Activated CD8-positive, alpha-beta memory T cell treated with anti-CD3 and anti-CD28 coated beads, Interleukin-2, amount 50 U/mL, for 4 hours (primary cell): ENCODE measurements around the gene VBP1.
"Not testable (repeated sequence)": the region's sequence is repeated elsewhere in the genome, so short reads cannot be mapped to it uniquely, and the experiment has no call there.

Experiments
- DNase-seq: peaks from one replicate; pipeline ENCODE4 v3.0.0-alpha.2; 2020

The VBP1 gene

GRCh38 chrX:155266439-155266838, 50.2 kb downstream of the VBP1 start:
- DNase-seq, result no peak

DNA sequence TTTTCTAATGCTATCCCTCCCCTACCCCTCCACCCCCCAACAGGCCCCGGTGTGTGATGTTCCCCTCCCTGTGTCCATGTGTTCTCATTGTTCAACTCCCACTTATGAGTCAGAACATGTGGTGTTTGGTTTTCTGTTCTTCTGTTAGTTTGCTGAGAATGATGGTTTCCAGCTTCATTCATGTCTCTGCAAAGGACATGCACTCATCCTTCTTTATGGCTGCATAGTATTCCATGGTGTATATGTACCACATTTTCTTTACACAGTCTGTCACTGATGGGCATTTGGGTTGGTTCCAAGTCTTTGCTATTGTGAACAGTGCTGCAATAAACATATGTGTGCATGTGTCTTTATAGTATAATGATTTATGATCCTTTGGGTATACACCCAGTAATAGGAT, 51.7 kb downstream of the VBP1 start:
- DNase-seq, result not testable (repeated sequence)

DNA sequence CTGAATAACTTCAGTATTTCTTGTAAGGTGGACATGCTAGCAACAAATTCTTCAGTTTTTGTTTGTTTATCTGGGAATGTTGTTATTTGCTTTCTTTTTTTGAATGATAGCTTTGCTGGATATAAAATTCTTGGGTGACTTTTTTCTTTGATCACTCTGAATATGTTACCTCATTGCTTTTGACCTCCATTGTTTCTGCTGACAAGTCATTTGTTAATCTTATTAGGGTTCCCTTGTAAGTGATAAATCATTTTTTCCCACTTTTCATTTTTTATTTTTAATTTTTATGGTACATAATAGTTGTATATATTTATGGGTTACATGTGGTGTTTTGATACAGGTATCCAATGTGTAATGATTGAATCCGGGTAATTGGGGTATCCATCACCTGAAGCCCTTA, 54.7 kb downstream of the VBP1 start:
- no peak for DNase-seq

DNA sequence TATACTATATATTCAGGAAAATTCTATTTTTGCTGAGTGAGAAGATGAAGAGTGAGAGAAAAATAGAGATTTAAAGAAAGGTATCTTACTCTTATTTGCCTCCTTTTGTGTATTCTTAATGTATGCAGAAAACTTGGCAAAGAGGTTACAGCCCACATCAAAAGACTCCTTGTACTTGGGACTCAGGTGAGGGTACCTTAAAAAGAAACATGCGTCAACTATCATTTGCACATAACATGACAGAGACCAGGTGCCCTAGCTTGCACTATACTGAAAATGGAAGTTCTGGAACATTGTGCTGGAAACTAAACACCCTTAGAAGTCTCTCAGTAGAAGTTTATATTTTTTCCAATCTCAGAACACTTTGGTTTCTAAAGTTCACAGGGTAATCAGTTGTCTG, 63.6 kb downstream of the VBP1 start:
- no peak for DNase-seq
